Stimulated activated CD8-positive, alpha-beta memory T cell treated with anti-CD3 and anti-CD28 coated beads, Interleukin-15, amount 100 ng/mL, for 24 hours (primary cell): ENCODE measurements around the gene RASSF5.
A peak's percentile ranks its signal among the peaks of the same experiment; 100 is the strongest.

Experiments
- DNase-seq: peaks from one replicate; pipeline ENCODE4 v3.0.0-alpha.2; 2020; ENCODE audit warnings: low read depth

Gene RASSF5

DNA sequence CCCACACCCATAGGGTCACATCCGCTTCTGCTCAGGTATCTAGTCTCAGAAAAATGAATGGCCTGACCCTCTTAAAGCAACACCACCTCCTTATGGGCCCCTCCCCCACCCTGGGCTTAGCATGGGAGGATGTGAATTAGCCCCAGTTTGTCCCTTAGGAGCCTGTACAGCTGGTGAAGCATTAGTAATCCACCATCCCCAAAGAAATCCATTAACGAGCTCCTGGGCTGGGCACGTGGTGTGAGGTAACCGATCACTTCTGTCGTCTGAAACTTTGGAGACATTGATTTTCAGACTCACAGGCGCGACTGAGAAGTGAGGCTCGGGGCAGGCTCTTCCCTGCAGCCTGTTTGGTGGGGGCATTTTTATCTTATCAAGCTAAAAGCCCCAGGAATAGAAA lies 10.5 kb downstream of the RASSF5 start:
- no peak for DNase-seq

DNA sequence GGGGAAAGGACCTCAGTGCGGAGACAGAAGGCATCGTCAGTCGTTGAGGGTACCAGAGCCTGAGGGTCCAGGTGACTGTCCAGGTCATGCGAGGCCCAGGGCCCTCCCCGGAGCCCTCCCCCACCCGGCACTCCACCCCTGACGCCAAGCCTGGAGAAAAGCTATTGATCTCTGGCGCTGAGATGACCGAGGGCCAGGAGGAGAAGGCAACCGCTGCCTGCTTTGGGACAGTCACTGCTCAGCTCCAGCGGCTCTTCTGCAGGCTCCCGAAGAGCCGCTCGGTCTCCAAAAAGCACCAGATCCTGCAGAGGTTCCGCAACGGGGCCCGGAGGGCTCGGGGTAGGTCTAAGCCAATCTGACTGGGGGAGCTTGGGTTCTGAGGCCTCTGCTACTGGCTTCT lies 10.9 kb downstream of the RASSF5 start:
- no peak for DNase-seq

DNA sequence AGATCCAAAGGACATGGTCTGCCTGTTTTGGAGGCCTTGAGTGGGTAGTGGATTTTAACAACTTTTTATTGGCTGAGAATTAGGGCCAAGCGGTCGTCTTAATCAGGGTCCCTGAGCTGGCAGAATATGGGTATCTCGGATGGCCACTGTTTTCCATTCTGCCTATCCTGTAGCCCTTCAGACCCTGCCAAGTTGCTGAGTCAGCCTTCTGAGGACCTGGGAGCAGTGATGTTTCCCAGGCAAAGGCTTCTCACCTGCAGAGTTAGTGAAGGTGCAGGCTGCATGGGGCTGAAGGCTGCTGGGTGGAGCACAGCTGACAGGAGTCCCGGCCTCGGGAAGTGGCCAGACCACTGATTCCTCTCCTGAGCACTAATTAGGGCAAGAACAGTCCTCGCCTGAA lies 11.4 kb downstream of the RASSF5 start:
- no peak for DNase-seq

DNA sequence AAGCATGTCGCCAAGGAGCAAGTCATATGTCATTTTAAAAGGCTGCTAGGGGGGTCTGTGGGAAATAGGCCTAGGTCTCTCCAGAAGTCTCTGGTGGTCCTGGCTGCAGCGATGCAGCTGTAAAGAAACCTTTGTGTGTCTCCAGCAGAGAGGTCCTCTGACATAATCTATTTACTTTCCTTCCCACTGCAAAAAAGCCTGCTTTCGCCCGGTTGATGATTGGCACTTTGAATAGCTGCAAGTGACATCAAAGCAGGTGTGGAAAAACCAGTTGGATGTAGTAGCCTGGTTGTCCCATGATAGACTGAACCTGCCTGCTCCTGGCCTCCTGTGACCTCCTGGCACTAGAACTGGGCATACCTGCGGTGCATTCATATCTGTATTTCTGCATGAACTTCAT lies 13.8 kb downstream of the RASSF5 start:
- DNase-seq: no peak

DNA sequence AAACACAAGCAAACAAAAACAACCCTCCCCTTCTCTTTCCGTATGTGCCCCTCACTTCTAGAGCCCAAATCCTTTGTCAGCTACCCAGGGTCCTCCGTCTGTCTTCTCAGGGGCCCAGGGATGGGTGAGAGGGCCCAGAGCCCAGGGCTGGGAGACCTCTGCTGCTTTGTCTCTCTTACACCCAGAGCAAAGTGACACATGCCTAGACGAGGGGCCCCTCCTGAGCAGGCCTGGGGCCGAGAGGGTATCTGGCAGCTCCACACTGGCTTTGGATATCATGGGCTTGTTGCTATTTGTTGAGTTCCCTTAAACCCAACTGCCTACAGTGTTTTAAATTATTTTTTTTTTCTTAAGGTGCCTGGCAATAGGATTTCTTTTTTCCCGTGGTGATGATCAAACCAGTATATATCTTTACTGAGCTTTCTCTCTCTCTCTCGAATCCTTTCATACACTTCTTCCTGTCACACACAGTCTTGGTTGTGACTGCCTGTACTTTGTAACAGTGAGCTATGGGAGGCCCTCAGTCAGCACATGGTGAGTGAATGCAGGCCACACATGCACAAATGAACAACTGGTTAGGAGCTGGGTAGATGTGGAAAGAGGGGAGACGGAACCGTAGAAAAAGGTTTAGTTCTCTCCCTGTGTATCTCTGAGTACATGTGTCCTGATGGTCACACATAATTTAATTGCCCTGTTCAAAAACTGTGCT lies 14.5 kb downstream of the RASSF5 start:
- no peak for DNase-seq

DNA sequence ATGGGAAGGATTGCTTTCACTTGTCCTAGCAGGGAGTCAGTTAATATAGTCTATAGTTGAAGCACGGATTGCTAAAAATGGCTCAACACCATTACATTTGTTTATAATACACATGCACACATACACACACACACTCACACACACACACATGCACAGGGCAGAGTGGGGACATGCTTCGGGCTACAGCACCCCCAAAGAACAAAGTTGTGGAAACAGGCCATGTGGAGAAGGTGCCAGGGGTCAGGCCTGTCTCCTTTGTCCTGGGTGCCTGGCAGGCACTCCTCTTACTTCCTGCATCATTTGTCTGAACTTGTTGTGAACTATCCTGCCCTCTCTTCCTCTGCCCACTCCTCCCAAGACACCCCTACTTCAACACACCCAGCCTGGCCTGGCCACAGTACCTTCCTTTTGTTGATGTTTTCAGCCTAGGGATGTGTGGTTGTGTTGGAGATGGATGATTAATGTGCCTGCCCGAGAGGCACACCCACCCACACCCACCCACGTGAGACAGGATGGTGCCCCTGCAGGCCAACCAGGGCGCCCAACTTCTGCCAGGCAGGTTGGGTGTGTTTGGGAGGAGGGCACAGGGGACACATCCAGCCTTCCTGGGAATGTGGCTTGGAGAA lies 17.5 kb downstream of the RASSF5 start:
- no peak for DNase-seq

DNA sequence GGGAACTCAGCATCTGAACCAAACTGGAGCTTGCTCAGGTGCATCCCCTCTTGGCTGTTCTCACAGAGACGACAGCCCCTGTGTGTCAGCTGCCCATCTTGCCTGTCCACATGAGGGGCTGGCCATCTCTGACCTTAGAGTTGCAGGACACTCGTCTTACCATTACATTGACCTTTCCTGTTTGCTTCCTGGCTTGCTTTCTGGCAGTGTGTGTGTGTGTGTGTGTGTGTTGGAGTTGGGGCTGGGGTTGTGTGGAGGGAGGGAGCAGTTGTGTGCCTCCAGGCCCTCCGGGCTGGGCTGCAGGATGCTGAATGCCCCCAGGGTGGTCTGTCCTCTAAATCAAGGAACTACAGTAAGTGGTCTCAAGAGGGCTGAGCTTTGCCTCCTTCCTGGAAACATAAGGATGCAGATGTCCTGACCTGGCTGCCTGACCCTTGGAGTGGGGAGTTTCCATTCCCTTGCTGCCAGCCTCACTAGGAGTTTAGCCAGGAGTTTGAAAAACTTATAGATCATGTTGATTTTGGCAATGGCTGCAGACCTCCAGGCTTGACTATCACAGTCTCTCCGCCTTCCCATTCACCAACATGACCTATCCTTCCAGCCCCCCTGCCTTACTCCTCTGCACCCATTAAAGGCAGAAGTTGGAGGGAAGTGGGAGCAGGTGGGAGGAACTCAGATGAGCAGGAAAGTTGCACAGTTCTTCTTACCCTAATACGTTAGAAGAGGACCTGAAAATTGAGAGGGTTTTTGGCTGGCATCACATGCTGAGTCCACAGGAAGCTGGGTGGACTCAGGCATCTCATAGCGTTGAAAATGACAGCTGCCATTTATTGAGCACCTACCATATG lies 19.0 kb downstream of the RASSF5 start:
- DNase-seq: no peak

DNA sequence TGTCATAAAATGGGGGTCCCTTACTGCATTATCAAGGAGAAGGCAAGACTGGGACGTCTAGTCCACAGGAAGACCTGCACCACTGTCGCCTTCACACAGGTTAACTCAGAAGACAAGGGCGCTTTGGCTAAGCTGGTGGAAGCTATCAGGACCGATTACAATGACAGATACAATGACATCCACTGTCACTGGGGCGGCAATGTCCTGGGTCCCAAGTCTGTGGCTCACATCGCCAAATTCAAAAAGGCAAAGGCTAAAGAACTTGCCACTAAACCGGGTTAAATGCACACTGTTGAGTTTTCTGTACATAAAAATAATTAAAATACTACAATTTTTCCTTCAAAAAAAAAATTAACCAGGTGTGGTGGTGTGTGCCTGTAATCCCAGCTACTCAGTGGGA lies 22.1 kb downstream of the RASSF5 start:
- DNase-seq: no peak

DNA sequence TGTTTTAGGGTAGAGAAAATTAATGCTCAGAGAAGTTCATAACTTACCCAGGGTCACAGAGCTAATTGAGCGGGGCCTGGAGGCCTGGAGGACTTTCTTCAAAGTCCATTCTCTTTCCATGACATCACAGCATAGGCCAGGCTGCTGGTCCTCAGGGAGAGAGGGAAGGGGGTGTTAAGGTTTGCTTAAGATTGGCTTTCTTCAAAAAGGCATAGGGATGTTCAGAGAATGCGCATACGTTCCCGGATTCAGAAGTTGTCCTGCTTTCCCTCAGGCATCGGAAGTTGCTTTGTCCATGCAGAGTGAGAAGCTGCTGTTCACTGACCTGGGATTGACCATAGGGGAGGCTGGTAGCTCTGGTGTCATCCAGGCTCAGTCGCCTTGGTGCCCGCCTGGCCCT lies 25.0 kb downstream of the RASSF5 start:
- no peak for DNase-seq

DNA sequence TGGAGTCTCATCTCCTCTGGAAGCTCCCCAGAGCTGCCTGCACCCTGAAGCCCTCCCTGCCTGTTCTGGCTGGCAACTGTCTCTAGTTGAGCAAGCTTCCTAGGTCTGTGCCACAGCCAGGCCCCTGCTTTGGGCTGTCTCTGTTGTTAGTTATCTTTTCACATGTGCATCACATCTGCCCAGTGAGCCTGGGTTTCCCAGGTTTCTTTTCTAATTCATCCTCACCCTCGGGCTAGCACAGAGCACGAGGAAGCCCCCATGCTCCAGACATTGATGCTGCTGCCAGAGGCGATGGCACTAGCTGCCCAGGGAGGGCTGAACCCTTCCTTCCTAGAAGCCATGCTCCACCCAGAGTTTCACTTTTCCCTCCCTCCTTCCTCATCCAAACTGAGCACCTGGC lies 27.2 kb downstream of the RASSF5 start:
- DNase-seq: no peak

DNA sequence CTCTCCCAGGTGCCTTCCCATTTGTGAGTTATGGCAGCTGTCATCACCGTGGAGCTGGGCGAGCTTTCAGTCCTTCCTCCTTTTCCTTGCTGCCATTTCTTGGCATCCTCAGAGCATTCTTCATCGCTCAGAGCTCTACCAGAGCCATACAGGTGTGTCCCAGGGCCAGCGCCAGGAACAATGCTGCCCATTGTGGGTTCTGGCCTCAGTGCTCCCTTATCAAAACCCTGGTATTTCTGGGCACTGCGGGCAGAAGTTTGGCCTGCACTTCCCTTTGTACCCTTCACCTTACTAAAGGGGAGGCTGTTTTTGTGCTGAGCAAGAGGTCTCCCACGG lies 28.5 kb downstream of the RASSF5 start:
- no peak for DNase-seq

DNA sequence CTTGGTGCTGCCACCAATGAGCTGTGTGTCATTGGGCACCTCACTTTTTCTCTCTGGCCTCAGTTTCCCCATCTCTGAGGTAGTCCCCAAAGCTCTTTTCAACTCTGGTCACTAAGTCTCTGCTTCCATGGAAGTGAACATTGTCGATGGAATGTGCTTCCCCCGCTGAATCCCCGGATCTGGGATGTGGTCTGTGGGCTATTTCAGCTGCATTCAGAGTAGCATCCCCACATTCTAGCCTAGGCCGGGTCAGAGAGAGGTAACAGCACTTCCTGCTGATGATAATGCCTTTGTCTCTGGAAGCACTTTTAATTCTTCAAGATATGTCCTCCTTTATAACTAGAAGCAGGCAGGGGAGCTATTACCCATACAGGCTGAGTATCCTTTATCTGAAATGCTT lies 29.8 kb downstream of the RASSF5 start:
- no peak for DNase-seq

DNA sequence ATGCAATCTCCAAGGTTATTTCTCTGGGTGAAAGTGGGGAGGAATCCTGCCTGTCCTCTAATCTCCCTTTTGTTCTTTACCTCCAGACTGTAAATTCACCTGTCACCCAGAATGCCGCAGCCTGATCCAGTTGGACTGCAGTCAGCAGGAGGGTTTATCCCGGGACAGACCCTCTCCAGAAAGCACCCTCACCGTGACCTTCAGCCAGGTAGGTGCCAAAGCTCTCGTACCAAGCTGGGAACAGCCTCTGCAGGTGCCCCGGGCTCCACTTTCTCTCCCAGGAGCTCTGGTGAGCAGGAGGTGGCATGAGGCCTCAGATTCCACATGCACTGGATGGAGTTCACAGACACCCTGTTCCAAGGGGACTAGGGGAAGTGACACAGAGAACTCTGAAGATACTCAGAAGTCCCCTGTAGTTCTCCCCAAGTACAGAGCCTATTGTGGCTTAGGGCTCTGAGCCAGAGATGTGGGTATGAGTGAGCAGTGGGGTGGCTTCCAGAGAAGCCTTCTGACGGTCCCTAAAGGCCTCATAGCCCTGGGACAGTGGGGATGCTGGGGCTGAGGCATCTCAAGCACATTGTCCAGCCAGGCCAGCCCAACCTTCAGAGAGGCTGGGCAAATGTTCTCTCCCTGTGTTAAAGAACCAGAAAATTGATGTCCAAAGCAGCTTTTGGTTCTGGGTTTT lies 30.9 kb downstream of the RASSF5 start:
- no peak for DNase-seq

DNA sequence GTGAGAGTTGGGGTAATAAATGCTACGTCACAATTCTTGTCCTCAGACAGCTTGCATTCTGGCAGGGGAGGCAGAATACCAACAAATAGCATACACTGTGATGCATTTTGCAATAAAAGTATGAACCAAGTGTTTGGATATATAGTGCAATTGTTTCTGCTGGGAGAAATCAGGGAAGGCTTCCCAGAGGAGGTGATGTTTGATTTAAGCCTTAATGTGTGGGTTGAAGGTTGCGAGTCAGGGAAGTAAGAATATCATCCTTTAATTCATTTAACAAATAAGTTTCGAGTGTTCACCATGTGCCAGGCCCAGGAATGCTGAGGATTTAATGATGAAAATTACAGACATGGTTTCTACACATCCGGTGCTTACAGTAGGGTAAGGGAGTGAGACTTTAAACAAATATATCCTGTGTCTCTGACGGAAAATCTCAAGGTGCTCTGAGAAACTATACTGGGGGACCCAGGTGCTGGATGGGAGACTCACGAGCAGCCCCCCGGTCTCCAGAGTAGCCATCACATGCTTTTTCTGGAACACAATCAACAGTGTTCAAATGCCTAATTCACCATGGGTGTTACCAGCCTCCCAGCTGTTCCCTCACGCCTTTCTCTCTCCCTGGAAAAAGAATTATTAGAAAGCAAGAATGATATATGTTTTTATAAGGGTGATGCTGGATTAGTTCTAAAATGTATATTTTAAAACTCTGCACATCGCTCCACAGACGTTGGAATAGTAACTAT lies 31.7 kb downstream of the RASSF5 start:
- DNase-seq: no peak

DNA sequence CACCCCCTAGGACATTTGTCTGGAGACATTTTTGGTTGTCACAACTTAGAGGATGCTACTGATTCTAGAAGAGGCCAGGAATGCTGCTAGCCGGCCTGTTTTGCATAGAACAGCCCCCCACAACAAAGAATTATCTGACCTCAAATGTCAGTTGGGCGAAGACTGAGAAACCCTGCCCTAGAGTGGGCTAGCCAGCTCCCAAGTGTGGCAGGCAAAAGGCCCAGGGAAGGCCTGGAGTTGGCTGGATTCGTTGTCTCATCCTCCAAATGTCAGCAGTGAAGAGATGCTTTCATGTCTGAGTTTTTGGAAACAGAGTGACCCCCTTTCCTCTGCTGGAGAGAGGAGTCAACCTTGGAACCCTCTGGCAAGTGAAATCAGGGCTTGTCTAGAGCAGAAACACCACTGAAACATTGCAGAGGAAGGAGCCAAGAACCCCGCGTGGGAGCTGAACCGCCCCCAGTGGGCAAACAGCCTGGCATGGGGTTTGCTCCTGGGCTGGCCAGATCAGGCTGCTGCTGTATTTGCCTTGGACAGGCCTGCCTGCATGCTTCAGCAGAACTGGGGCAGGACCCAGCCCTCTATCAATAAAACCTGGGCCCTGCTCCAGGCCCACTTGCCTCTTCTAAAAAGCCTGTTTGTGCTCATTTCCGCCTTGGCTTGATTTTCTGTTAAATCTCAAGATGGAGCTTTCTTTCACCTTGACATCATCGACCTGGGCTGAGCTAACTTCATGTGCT lies 32.9 kb downstream of the RASSF5 start:
- no peak for DNase-seq

DNA sequence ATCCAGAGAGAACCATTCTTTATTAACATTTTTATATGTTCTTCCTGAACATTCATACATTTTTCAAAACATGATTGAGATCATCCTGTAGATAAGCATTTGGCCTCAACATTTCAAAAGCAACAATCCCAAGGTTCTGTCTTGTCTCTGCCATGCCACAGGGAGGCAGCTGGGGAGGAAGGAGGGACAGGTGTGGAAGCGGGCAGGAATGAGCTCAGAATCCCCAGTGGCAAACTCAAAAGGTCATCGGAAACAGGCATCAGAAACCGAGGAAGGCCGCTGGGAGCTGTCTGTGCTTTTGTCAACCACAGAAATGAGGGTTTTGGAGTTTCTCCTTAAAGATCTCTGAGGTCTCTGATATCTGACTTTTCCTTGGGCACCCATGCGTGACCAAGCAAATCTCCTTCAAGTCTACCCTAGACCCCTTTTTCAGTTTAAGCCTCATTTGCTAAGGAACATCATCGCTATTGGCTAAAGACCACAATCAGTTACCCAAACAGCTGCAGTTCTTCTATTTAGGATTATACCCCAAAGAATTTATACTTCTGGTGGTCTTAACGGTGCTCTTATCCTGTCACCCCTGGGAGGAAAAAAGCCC lies 34.0 kb downstream of the RASSF5 start:
- no peak for DNase-seq

DNA sequence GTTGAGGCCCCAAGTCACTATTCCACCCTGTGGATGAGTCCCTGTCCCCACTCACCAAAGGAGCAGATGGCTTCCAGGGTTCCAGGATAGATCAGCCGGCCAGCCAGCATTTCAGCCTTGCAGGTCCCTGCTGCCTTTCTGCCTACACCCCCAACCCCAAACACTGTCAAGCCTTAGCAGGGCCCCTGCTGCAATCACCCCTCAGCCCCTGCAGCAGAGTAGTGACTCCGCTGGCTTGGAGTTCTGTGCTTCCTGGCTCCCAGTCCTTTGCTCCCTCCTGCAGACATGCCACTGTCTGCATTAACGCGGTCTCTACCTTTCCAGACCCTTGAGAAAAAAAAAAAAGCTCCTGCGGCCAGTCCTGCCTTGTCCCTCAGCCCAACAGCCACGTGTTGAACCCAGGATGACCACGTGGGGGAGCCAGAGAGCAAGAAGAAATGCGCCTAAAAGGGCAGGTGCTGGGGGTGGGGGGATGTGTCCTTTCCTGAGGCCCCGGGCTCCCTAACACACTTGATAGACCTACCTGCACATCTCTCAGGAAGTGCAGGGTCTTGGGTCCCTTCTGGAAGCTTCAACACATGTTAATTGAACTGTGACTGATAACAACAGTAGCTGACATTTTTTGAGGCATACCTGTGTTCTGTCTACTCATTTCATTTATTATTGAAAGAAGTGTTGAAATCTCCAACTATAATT lies 37.4 kb downstream of the RASSF5 start:
- DNase-seq: peak; percentile 81

DNA sequence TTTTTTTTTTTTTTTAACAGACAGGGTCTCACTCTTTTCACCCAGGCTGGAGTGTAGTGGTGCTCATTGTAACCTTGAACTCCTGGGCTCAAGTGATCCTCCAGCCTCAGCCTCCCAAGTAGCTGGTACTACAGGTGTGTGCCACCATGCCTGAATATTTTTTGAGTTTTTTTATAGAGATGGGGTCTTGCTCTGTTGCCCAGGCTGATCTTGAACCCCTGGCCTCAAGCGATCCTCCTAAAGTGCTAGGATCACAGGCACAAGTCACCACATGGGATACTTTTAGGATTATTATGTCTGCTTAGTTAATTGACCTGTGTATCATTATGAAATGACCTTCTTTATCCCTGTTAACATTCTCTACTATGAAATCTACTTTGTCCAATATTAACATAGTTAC lies 38.0 kb downstream of the RASSF5 start:
- no peak for DNase-seq

DNA sequence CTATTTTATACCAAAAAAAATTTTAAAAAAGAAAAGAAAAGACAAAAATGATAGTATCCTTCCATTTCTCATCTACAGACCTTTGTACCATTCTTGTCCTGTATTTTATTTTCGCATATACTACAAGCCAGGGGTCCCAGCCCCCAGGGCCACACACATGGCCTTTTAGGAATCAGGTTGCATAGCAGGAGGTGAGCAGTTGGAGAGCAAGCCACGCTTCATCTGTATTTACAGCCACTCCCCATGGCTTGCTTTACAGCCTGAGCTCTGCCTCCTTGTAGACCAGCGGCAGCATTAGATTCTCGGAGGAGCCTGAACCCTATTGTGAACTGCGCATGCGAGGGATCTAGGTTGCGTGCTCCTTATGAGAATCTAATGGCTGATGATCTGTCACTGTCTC lies 39.8 kb downstream of the RASSF5 start:
- no peak for DNase-seq

DNA sequence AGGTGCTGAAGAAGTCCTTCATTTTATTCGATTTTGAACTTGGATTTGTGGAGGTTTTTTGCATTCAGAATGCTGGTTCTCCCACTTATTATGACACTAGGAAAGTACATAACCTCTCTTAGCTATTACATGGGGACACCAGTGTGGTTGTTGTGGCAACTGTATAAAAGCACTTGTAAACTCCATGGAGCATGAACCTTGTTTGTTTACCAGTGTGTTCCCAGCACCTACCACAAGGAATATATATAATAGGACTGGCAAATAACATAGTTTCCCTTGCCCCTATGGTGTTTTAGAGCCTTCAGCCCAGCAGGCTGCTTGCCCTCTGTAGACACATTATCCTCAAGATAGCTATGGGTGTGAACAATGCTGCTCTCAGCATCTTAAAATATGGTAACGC lies 43.1 kb downstream of the RASSF5 start:
- DNase-seq: no peak
